Measurements from ENCODE around the gene FXR1.

DNA sequence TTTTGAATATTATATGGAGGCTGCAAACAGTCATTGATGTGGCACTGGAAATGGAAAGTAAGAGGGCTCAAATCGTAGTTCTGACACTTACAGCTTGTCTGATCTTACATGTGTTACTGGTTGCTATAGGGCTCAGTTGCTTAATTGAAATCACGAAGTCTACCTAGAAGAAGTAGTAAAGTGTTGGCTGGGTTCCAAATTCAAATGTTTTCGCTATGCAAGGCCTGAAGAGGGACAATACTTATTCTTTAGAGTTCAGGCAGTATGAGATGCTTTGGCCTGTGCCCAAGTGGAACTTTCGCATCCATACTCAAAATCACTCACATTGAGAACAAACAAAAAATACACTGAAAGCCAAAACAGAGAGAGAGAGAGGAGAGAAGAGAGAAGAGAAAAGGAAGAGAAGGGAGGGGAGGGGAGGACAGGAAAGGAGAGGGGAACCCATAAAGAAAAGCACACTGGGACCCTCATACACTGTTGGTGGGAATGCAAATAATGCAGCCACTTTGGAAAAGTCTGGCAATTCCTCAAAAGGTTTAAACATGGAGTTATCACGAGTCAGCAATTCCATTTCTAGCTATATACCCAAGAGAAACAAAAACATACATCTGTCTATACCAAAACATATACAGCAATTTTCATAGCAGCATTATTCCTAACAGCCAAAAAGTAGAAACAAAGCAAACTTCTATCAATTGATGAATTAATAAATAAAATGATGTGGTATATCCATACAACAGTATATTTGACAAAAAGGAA, 2.9 kb upstream of the FXR1 start:
- TF ChIP-seq, protein P1, sequence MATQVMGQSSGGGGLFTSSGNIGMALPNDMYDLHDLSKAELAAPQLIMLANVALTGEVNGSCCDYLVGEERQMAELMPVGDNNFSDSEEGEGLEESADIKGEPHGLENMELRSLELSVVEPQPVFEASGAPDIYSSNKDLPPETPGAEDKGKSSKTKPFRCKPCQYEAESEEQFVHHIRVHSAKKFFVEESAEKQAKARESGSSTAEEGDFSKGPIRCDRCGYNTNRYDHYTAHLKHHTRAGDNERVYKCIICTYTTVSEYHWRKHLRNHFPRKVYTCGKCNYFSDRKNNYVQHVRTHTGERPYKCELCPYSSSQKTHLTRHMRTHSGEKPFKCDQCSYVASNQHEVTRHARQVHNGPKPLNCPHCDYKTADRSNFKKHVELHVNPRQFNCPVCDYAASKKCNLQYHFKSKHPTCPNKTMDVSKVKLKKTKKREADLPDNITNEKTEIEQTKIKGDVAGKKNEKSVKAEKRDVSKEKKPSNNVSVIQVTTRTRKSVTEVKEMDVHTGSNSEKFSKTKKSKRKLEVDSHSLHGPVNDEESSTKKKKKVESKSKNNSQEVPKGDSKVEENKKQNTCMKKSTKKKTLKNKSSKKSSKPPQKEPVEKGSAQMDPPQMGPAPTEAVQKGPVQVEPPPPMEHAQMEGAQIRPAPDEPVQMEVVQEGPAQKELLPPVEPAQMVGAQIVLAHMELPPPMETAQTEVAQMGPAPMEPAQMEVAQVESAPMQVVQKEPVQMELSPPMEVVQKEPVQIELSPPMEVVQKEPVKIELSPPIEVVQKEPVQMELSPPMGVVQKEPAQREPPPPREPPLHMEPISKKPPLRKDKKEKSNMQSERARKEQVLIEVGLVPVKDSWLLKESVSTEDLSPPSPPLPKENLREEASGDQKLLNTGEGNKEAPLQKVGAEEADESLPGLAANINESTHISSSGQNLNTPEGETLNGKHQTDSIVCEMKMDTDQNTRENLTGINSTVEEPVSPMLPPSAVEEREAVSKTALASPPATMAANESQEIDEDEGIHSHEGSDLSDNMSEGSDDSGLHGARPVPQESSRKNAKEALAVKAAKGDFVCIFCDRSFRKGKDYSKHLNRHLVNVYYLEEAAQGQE (IDR thresholded peaks at IDR 0.05; ENCODE audit: insufficient read depth in 1 of 2, low read depth in 2 of 2, low read length in 2 of 2) = no peak
- TF ChIP-seq POLR2AphosphoS5 (IDR thresholded peaks at IDR 0.05; ENCODE audit: low read depth, low read length) (no peak), TAF1 (IDR thresholded peaks at IDR 0.05; ENCODE audit: borderline replicate concordance, insufficient read depth, low read length) (no peak), FOXP2 (optimal IDR thresholded peaks at IDR 0.05; ENCODE audit: borderline replicate concordance, extremely low read depth, extremely low read length, insufficient read depth) (no peak)
